Measurements from ENCODE around the gene STX1A. TPM values are rescaled to one million over a fixed set of nuclear protein-coding genes. Genes with fewer than 3 reads are reported as not detected.
A peak's percentile ranks its signal among the peaks of the same experiment; 100 is the strongest.

The STX1A gene
- polyA plus RNA-seq, 2 of the 4 experiments (the other 2 are of a cell fraction): 49.2 to 81.7 TPM

DNA sequence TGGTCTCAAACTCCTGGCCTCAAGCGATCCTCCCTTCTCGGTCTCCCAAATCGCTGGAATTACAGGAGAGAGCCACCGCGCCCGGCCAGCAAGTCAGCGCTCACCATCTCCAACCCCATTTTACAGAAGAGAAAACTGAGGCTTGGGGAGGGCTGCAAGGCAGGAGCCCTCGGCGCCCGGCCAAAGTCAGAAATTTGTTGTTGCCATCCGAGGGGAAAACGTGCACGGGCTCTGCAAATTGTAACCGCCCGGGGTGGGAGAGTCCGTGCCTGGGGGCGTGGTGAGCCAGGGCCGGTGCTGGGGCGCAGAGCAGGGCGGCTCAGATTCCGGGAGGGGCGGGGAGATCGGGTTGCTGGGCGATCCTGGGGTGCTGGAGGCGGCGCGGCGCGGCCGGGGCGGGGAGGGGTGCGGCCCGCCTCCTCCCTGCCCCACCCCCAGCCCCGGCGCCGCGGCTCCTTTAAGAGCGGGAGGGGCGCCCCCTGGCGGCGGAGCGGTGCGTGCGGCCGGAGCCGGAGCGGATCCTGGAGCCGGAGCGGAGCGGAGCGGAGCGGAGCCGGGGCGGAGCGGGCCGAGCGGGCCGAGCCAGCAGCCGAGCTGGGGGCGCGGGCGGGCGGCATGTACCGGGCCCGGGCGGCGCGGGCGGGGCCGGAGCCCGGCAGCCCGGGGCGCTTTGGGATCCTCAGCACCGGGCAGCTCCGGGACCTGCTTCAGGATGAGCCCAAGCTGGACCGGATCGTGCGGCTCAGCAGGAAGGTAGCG is 51.9 kb downstream of the STX1A start, which contains the start of gene VPS37D:
VPS37D (plus strand) TSS at position 488 of the 759 bp plus-strand sequence; CDS start at position 616, 128 bp downstream.
- peak within 1 kb of the TSS; percentile 90 for H3K4me3 ChIP-seq
- FAIRE-seq (no peak), ATAC-seq (peak; percentile 82 to 91), DNase-seq (ENCODE audit: low read depth in 1 of 2, low spot score in 1 of 2) (peak; percentile 85 to 89)
- peak within 1 kb of the TSS; percentile 95 for H3K27ac ChIP-seq
- H3K4me2 ChIP-seq: peak within 1 kb of the TSS; percentile 95
- ChIA-PET CTCF (interaction anchor here (0.6 to 9.1 kb wide), 42 partner anchors 9 to 129 kb away, joined by 3 to 86 read pairs (median 5); partner anchors contain the start of genes MLXIPL and STX1A), POLR2A (interaction anchor here (1.0 kb wide), 1 partner anchor 55 kb away, joined by 5 read pairs; no protein-coding TSS in a partner anchor)
- H3K9me3 ChIP-seq: peaks cover 7% of the 10 kb centered on the region
- H3K4me1 ChIP-seq: peaks cover 18% of the 10 kb centered on the region; the same call in 2 of the 3 replicates
- 4% methylated on average over 13 of the region's 79 CpGs for WGBS (ENCODE audit: missing lambda C conversion rate)
- TF ChIP-seq ZFP36 (IDR thresholded peaks at IDR 0.05; ENCODE audit: borderline replicate concordance, partially characterized antibody): peak; percentile 56
- TF ChIP-seq HOXA7 (CRISPR knock-in tag; IDR thresholded peaks at IDR 0.05): no peak
- TF ChIP-seq, protein P1, sequence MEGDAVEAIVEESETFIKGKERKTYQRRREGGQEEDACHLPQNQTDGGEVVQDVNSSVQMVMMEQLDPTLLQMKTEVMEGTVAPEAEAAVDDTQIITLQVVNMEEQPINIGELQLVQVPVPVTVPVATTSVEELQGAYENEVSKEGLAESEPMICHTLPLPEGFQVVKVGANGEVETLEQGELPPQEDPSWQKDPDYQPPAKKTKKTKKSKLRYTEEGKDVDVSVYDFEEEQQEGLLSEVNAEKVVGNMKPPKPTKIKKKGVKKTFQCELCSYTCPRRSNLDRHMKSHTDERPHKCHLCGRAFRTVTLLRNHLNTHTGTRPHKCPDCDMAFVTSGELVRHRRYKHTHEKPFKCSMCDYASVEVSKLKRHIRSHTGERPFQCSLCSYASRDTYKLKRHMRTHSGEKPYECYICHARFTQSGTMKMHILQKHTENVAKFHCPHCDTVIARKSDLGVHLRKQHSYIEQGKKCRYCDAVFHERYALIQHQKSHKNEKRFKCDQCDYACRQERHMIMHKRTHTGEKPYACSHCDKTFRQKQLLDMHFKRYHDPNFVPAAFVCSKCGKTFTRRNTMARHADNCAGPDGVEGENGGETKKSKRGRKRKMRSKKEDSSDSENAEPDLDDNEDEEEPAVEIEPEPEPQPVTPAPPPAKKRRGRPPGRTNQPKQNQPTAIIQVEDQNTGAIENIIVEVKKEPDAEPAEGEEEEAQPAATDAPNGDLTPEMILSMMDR (IDR thresholded peaks at IDR 0.05): peak; percentile 97
- TF ChIP-seq SMC3 (IDR thresholded peaks at IDR 0.05): peak; percentile 99
- peak; percentile 100 for TF ChIP-seq HDAC2 (IDR thresholded peaks at IDR 0.05)
- TF ChIP-seq JUN (IDR thresholded peaks at IDR 0.05): peak in 1 of 2 experiments; percentile 81; a peak in 3 of 5 replicates
- TF ChIP-seq RCOR1 (IDR thresholded peaks at IDR 0.05; ENCODE audit: low read depth, low read length): peak; percentile 96; the same call in 1 of the 2 replicates
- TF ChIP-seq KDM1A (IDR thresholded peaks at IDR 0.05; ENCODE audit: low read depth): peak; percentile 100
- TF ChIP-seq HOXB13 (CRISPR knock-in tag; IDR thresholded peaks at IDR 0.05; ENCODE audit: low read depth): no peak
- TF ChIP-seq, protein P2, sequence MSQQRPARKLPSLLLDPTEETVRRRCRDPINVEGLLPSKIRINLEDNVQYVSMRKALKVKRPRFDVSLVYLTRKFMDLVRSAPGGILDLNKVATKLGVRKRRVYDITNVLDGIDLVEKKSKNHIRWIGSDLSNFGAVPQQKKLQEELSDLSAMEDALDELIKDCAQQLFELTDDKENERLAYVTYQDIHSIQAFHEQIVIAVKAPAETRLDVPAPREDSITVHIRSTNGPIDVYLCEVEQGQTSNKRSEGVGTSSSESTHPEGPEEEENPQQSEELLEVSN (IDR thresholded peaks at IDR 0.05; ENCODE audit: borderline replicate concordance, low read depth): no peak
- peak; percentile 100 for TF ChIP-seq CHD4 (IDR thresholded peaks at IDR 0.05; ENCODE audit: borderline replicate concordance)
- TF ChIP-seq MAFK (IDR thresholded peaks at IDR 0.05; ENCODE audit: partially characterized antibody): no peak
- TF ChIP-seq EHMT2 (IDR thresholded peaks at IDR 0.05; ENCODE audit: low read depth): no peak
- TF ChIP-seq, protein P3, sequence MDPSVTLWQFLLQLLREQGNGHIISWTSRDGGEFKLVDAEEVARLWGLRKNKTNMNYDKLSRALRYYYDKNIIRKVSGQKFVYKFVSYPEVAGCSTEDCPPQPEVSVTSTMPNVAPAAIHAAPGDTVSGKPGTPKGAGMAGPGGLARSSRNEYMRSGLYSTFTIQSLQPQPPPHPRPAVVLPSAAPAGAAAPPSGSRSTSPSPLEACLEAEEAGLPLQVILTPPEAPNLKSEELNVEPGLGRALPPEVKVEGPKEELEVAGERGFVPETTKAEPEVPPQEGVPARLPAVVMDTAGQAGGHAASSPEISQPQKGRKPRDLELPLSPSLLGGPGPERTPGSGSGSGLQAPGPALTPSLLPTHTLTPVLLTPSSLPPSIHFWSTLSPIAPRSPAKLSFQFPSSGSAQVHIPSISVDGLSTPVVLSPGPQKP (IDR thresholded peaks at IDR 0.05; ENCODE audit: low read depth, low read length): no peak
- TF ChIP-seq SREBF2 (IDR thresholded peaks at IDR 0.05): no peak
- TF ChIP-seq RAD21 (conservative IDR thresholded peaks at IDR 0.05 in 1 of 2, IDR thresholded peaks at IDR 0.05 in 1 of 2): peak; percentile 71 to 94
- TF ChIP-seq, protein P4, sequence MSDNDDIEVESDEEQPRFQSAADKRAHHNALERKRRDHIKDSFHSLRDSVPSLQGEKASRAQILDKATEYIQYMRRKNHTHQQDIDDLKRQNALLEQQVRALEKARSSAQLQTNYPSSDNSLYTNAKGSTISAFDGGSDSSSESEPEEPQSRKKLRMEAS (IDR thresholded peaks at IDR 0.05): peak; percentile 50; the same call in 1 of the 2 replicates

DNA sequence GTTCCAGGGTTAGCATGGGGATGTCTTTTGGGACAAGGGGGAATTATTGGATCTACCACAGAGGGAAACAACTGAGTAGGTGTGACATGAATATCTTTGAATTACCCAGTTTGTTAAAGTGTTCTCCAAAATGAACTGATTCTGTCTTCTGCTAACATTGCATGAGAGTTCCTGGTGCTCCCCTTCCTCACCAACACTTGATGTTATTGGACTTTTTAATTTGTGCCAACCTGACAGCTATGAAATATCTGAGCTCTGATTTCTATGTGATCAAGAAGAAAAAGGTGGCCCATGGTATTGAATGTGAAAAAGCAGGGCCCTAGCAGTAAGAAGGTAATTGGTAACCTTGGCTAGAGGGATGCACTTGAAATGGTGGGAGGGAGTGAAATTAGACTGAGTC is 56.4 kb downstream of the STX1A start:
- peaks cover 7% of the 10 kb centered on the region for H3K9me3 ChIP-seq
- H3K4me3 ChIP-seq: no peak overlapping the region
- POLR2A ChIA-PET: interaction anchor here (0.6 kb wide), 1 partner anchor 42 kb away, joined by 3 read pairs; no protein-coding TSS in a partner anchor
- no peak overlapping the region for H3K27ac ChIP-seq
- DNase-seq (ENCODE audit: low read depth in 1 of 2, low spot score in 1 of 2) (no peak), FAIRE-seq (no peak), ATAC-seq (no peak)
- CTCF ChIA-PET: interaction anchor here (1.9 to 2.8 kb wide), 4 partner anchors 10 to 72 kb away, joined by 5 to 11 read pairs (median 8); no protein-coding TSS in a partner anchor
- H3K4me1 ChIP-seq: peaks cover 11% of the 10 kb centered on the region; the same call in 1 of the 3 replicates
- no peak overlapping the region for H3K4me2 ChIP-seq
- TF ChIP-seq HOXB13 (CRISPR knock-in tag; IDR thresholded peaks at IDR 0.05; ENCODE audit: low read depth) (no peak), HDAC2 (IDR thresholded peaks at IDR 0.05) (no peak), HOXB5 (CRISPR knock-in tag; IDR thresholded peaks at IDR 0.05) (no peak), NPAS2 (CRISPR knock-in tag; IDR thresholded peaks at IDR 0.05; ENCODE audit: borderline replicate concordance) (no peak), TFCP2L1 (CRISPR knock-in tag; IDR thresholded peaks at IDR 0.05) (no peak), SREBF2 (IDR thresholded peaks at IDR 0.05) (no peak), HEYL (CRISPR knock-in tag; IDR thresholded peaks at IDR 0.05) (no peak), HOXA7 (CRISPR knock-in tag; IDR thresholded peaks at IDR 0.05) (no peak)
- TF ChIP-seq, protein P5, sequence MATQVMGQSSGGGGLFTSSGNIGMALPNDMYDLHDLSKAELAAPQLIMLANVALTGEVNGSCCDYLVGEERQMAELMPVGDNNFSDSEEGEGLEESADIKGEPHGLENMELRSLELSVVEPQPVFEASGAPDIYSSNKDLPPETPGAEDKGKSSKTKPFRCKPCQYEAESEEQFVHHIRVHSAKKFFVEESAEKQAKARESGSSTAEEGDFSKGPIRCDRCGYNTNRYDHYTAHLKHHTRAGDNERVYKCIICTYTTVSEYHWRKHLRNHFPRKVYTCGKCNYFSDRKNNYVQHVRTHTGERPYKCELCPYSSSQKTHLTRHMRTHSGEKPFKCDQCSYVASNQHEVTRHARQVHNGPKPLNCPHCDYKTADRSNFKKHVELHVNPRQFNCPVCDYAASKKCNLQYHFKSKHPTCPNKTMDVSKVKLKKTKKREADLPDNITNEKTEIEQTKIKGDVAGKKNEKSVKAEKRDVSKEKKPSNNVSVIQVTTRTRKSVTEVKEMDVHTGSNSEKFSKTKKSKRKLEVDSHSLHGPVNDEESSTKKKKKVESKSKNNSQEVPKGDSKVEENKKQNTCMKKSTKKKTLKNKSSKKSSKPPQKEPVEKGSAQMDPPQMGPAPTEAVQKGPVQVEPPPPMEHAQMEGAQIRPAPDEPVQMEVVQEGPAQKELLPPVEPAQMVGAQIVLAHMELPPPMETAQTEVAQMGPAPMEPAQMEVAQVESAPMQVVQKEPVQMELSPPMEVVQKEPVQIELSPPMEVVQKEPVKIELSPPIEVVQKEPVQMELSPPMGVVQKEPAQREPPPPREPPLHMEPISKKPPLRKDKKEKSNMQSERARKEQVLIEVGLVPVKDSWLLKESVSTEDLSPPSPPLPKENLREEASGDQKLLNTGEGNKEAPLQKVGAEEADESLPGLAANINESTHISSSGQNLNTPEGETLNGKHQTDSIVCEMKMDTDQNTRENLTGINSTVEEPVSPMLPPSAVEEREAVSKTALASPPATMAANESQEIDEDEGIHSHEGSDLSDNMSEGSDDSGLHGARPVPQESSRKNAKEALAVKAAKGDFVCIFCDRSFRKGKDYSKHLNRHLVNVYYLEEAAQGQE (IDR thresholded peaks at IDR 0.05): no peak
- TF ChIP-seq, protein P6, sequence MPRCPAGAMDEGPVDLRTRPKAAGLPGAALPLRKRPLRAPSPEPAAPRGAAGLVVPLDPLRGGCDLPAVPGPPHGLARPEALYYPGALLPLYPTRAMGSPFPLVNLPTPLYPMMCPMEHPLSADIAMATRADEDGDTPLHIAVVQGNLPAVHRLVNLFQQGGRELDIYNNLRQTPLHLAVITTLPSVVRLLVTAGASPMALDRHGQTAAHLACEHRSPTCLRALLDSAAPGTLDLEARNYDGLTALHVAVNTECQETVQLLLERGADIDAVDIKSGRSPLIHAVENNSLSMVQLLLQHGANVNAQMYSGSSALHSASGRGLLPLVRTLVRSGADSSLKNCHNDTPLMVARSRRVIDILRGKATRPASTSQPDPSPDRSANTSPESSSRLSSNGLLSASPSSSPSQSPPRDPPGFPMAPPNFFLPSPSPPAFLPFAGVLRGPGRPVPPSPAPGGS (IDR thresholded peaks at IDR 0.05): no peak

All from A549 (cell line).